SK-N-SH (cell line): ENCODE measurements around the gene OR11H7. TPM values are rescaled to one million over a fixed set of nuclear protein-coding genes. Genes with fewer than 3 reads are reported as not detected.

Experiments
- CTCF ChIA-PET: fragments of 300-600, 350-600 bp; formaldehyde crosslinking; extraction: SDS; loops from one replicate; lab custom pipeline; 2021; lab: Yijun Ruan, JAX
- POLR2A ChIA-PET: fragments of 350-600 bp; sonication (Branson Sonifier 250); formaldehyde crosslinking; extraction: SDS; loops from one replicate; lab custom pipeline; 2020; ENCODE audit warnings: antibody characterized with exemption, inconsistent platforms; lab: Yijun Ruan, JAX
- DNase-seq: peaks from one replicate; pipeline ENCODE4 v3.0.0; 2012
- H2AFZ ChIP-seq: fragments of 200-600 bp; sonication (generic); 2 replicates; pipeline ENCODE4 v1.8.1; 2016; ENCODE audit warnings: antibody characterized with exemption, mild to moderate bottlenecking, low read depth
- H3F3A ChIP-seq: fragments of 200-600 bp; sonication (generic); replicated peaks from 2 replicates; pipeline ENCODE3; 2016; ENCODE audit warnings: antibody characterized with exemption, mild to moderate bottlenecking; ENCODE audit not compliant: insufficient read depth
- H3K27ac ChIP-seq, 2 experiments: fragments of 200-500 bp in 1 of 2; fragments of 200-600 bp in 1 of 2; sonication (Bioruptor generic) in 1 of 2; sonication (generic), shearing (Covaris generic) in 1 of 2; 2 replicates each; pipeline versions ENCODE4 v1.5.1 to v1.6.1; 2014 to 2016; ENCODE audit warnings: low read depth in 2 of 2, inconsistent platforms in 1 of 2, low read length in 1 of 2, mild to moderate bottlenecking in 1 of 2, mixed read lengths in 1 of 2
- H3K27me3 ChIP-seq: fragments of 200-600 bp; sonication (generic), shearing (Covaris generic); 2 replicates; pipeline ENCODE4 v1.6.1; 2016; ENCODE audit warnings: mixed run types; ENCODE audit not compliant: insufficient read depth
- H3K36me3 ChIP-seq, 2 experiments: fragments of 200-500 bp in 1 of 2; fragments of 200-600 bp in 1 of 2; sonication (Bioruptor generic) in 1 of 2; sonication (generic) in 1 of 2; replicated peaks in 1 of 2; 2 replicates each; pipeline versions ENCODE3 to v1.5.1; 2014 to 2016; ENCODE audit warnings: low read length in 1 of 2, mild to moderate bottlenecking in 1 of 2; ENCODE audit not compliant: insufficient read depth in 2 of 2, control insufficient read depth in 1 of 2
- H3K4me1 ChIP-seq, 2 experiments: fragments of 200-500 bp in 1 of 2; fragments of 200-600 bp in 1 of 2; sonication (Bioruptor generic) in 1 of 2; sonication (generic), shearing (Covaris generic) in 1 of 2; 2 replicates each; pipeline versions ENCODE4 v1.5.1 to v1.6.1; 2014 to 2016; ENCODE audit warnings: low read depth in 1 of 2, low read length in 1 of 2, mixed run types in 1 of 2; ENCODE audit not compliant: insufficient read depth in 2 of 2, control insufficient read depth in 1 of 2
- H3K4me2 ChIP-seq: fragments of 200-600 bp; sonication (generic), shearing (Covaris generic); 2 replicates; pipeline ENCODE4 v1.6.1; 2017; ENCODE audit warnings: mixed run types
- H3K4me3 ChIP-seq, 2 experiments: fragments of 200-500 bp in 1 of 2; fragments of 200-600 bp in 1 of 2; sonication (Bioruptor generic) in 1 of 2; sonication (generic), shearing (Covaris generic) in 1 of 2; 2 replicates each; pipeline versions ENCODE4 v1.5.1 to v1.8.1; 2014 to 2016; ENCODE audit warnings: low read depth in 2 of 2, inconsistent platforms in 1 of 2, low read length in 1 of 2, mild to moderate bottlenecking in 1 of 2, mixed read lengths in 1 of 2, moderate library complexity in 1 of 2
- H3K79me2 ChIP-seq: fragments of 200-600 bp; sonication (generic); 2 replicates; pipeline ENCODE4 v1.8.1; 2017; ENCODE audit warnings: mild to moderate bottlenecking; ENCODE audit not compliant: insufficient read depth
- H3K9ac ChIP-seq: fragments of 200-600 bp; sonication (generic); 2 replicates; pipeline ENCODE4 v1.6.1; 2017; ENCODE audit warnings: mixed run types
- H3K9me2 ChIP-seq: fragments of 200-600 bp; sonication (generic); 2 replicates; pipeline ENCODE4 v1.6.1; 2017; ENCODE audit warnings: mixed run types
- H3K9me3 ChIP-seq: fragments of 200-600 bp; sonication (generic); 2 replicates; pipeline ENCODE4 v1.6.1; 2017; ENCODE audit warnings: mixed run types, mild to moderate bottlenecking, moderate library complexity
- H4K20me1 ChIP-seq: fragments of 200-600 bp; sonication (generic); 2 replicates; pipeline ENCODE4 v1.6.1; 2017; ENCODE audit warnings: mild to moderate bottlenecking, mixed run types; ENCODE audit not compliant: insufficient read depth
- CHD2 ChIP-seq: fragments of 150-350 bp; IDR thresholded peaks from 2 replicates; pipeline ENCODE4 v1.6.1; 2018; ENCODE audit warnings: low read length; ENCODE audit not compliant: partially characterized antibody
- ELF1 ChIP-seq: IDR thresholded peaks from 2 replicates; pipeline ENCODE4 v1.4.0; 2012
- EP300 ChIP-seq, 2 experiments: IDR thresholded peaks; 2 replicates each; pipeline versions ENCODE4 v1.4.0 to v1.6.1; 2012; ENCODE audit warnings: borderline replicate concordance in 1 of 2, low read depth in 1 of 2, low read length in 1 of 2
- GATA2 ChIP-seq: sonication (generic); formaldehyde crosslinking; IDR thresholded peaks from 2 replicates; pipeline ENCODE4 v1.5.0; 2020; ENCODE audit warnings: mild to moderate bottlenecking, missing genetic modification reagents
- NFIC ChIP-seq: IDR thresholded peaks from 2 replicates; pipeline ENCODE4 v1.4.0; 2012; ENCODE audit warnings: borderline replicate concordance
- NRF1 ChIP-seq: IDR thresholded peaks from 2 replicates; pipeline ENCODE4 v1.6.1; 2012; ENCODE audit warnings: low read depth, mild to moderate bottlenecking, low read length
- RFX5 ChIP-seq: IDR thresholded peaks from 2 replicates; pipeline ENCODE4 v1.6.1; 2012; ENCODE audit warnings: mild to moderate bottlenecking, improper control_type of control experiment, low read length
- SMC3 ChIP-seq: IDR thresholded peaks from 2 replicates; pipeline ENCODE4 v1.6.1; 2012; ENCODE audit warnings: low read depth, low read length, improper control_type of control experiment
- TCF12 ChIP-seq: IDR thresholded peaks from 2 replicates; pipeline ENCODE4 v1.4.0; 2012
- USF2 ChIP-seq: fragments of 150-350 bp; IDR thresholded peaks from 2 replicates; pipeline ENCODE4 v1.6.1; 2017; ENCODE audit warnings: antibody characterized with exemption, low read length, low read depth, borderline replicate concordance
- WGBS: methylation state at CpG from one replicate; pipeline ENCODE4 v1.1.6; 2017; ENCODE audit warnings: low lambda C conversion rate; 5-methylcytosine and 5-hydroxymethylcytosine counted together
- polyA plus RNA-seq, 3 experiments: library from polyadenylated mRNA; depleted of rRNA; stranded (reverse); fragments of >200 nt; gene quantifications; 2 replicates each; pipeline ENCODE4 v1.2.3, GENCODE V29; 2012
- TF ChIP-seq, protein P1 (sequence below): fragments of 200-600 bp; sonication (generic); IDR thresholded peaks from 2 replicates; pipeline ENCODE4 v1.6.1; 2017; ENCODE audit warnings: antibody characterized with exemption, mild to moderate bottlenecking, moderate library complexity
- TF ChIP-seq, protein P2 (sequence below): IDR thresholded peaks from 2 replicates; pipeline ENCODE4 v1.6.1; 2012; ENCODE audit warnings: mild to moderate bottlenecking, low read depth, low read length, moderate library complexity

The OR11H7 gene
- polyA plus RNA-seq, 1 of the 3 experiments (the other 2 are of a cell fraction), result not detected

- DNase-seq, result no peak
- no peaks in the 10 kb centered on the region for H3K36me3 ChIP-seq
- H3K9me3 ChIP-seq, result no peaks in the 10 kb centered on the region; the same call in 1 of the 2 replicates
- ChIA-PET POLR2A (no interaction called here), CTCF (no interaction called here)
- TF ChIP-seq, protein P1, sequence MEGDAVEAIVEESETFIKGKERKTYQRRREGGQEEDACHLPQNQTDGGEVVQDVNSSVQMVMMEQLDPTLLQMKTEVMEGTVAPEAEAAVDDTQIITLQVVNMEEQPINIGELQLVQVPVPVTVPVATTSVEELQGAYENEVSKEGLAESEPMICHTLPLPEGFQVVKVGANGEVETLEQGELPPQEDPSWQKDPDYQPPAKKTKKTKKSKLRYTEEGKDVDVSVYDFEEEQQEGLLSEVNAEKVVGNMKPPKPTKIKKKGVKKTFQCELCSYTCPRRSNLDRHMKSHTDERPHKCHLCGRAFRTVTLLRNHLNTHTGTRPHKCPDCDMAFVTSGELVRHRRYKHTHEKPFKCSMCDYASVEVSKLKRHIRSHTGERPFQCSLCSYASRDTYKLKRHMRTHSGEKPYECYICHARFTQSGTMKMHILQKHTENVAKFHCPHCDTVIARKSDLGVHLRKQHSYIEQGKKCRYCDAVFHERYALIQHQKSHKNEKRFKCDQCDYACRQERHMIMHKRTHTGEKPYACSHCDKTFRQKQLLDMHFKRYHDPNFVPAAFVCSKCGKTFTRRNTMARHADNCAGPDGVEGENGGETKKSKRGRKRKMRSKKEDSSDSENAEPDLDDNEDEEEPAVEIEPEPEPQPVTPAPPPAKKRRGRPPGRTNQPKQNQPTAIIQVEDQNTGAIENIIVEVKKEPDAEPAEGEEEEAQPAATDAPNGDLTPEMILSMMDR, result no peak
- TF ChIP-seq, protein P2, sequence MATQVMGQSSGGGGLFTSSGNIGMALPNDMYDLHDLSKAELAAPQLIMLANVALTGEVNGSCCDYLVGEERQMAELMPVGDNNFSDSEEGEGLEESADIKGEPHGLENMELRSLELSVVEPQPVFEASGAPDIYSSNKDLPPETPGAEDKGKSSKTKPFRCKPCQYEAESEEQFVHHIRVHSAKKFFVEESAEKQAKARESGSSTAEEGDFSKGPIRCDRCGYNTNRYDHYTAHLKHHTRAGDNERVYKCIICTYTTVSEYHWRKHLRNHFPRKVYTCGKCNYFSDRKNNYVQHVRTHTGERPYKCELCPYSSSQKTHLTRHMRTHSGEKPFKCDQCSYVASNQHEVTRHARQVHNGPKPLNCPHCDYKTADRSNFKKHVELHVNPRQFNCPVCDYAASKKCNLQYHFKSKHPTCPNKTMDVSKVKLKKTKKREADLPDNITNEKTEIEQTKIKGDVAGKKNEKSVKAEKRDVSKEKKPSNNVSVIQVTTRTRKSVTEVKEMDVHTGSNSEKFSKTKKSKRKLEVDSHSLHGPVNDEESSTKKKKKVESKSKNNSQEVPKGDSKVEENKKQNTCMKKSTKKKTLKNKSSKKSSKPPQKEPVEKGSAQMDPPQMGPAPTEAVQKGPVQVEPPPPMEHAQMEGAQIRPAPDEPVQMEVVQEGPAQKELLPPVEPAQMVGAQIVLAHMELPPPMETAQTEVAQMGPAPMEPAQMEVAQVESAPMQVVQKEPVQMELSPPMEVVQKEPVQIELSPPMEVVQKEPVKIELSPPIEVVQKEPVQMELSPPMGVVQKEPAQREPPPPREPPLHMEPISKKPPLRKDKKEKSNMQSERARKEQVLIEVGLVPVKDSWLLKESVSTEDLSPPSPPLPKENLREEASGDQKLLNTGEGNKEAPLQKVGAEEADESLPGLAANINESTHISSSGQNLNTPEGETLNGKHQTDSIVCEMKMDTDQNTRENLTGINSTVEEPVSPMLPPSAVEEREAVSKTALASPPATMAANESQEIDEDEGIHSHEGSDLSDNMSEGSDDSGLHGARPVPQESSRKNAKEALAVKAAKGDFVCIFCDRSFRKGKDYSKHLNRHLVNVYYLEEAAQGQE, result no peak
- H3F3A ChIP-seq, result no peaks in the 10 kb centered on the region
- no peaks in the 10 kb centered on the region for H3K4me1 ChIP-seq
- H3K4me2 ChIP-seq, result no peak overlapping the region
- H4K20me1 ChIP-seq, result no peaks in the 10 kb centered on the region
- H2AFZ ChIP-seq, result no peak overlapping the region
- H3K4me3 ChIP-seq, result no peak overlapping the region
- H3K9me2 ChIP-seq, result no peaks in the 10 kb centered on the region
- no peaks in the 10 kb centered on the region for H3K79me2 ChIP-seq
- no peak overlapping the region for H3K27ac ChIP-seq
- WGBS, result 6% methylated on average over 2 of the region's 2 CpGs
- no peak overlapping the region for H3K9ac ChIP-seq
- H3K27me3 ChIP-seq, result peaks cover 24% of the 10 kb centered on the region; the same call in 1 of the 2 replicates
These were observed 13.6 kb upstream of the OR11H7 start for GRCh38 chr14:20215196-20215595.

- H3K27me3 ChIP-seq, result peaks cover 27% of the 10 kb centered on the region; the same call in 1 of the 2 replicates
- 0 out of 2 replicates have a peak overlapping the region, but pooled peaks have one; percentile 22 for H2AFZ ChIP-seq
- no peak for TF ChIP-seq RFX5
- TF ChIP-seq CHD2, result no peak
- TF ChIP-seq, all 33 proteins: peak for 0
- WGBS, result 0% methylated on average over 4 of the region's 4 CpGs
- ChIA-PET CTCF (no interaction called here), POLR2A (no interaction called here)
- H3K4me3 ChIP-seq, result no peak overlapping the region
- H3K4me1 ChIP-seq, result no peaks in the 10 kb centered on the region
- no peaks in the 10 kb centered on the region for H3K9me2 ChIP-seq
- H3K9ac ChIP-seq, result no peak overlapping the region
- no peaks in the 10 kb centered on the region; the same call in 1 of the 2 replicates for H3K9me3 ChIP-seq
- no peak overlapping the region for H3K4me2 ChIP-seq
- no peaks in the 10 kb centered on the region for H3F3A ChIP-seq
- no peaks in the 10 kb centered on the region for H3K36me3 ChIP-seq
- H3K79me2 ChIP-seq, result no peaks in the 10 kb centered on the region
- no peak overlapping the region for H3K27ac ChIP-seq
- H4K20me1 ChIP-seq, result no peaks in the 10 kb centered on the region
- DNase-seq, result no peak
These were observed 9.7 kb upstream of the OR11H7 start for GRCh38 chr14:20219033-20219432.

GRCh38 chr14:20223410-20223809, 5.4 kb upstream of the OR11H7 start, which contains the start of gene OR11H6:
Gene OR11H6, plus strand, starts transcription at chr14:20223710. Its CDS starts 0 bp downstream, at chr14:20223710.
- H3K36me3 ChIP-seq, result no peaks in the 10 kb centered on the region
- POLR2A ChIA-PET, result no interaction called here
- H3K4me1 ChIP-seq, result no peaks in the 10 kb centered on the region
- no peaks in the 10 kb centered on the region for H3K79me2 ChIP-seq
- CTCF ChIA-PET, result no interaction called here
- no peak for DNase-seq
- H2AFZ ChIP-seq, result no peak within 1 kb of the TSS
- H3K9me2 ChIP-seq, result no peaks in the 10 kb centered on the region
- WGBS, result 3% methylated on average over 2 of the region's 2 CpGs
- H3K27ac ChIP-seq, result no peak within 1 kb of the TSS
- H3K27me3 ChIP-seq, result peaks cover 21% of the 10 kb centered on the region; the same call in 1 of the 2 replicates
- H4K20me1 ChIP-seq, result no peaks in the 10 kb centered on the region
- H3F3A ChIP-seq, result no peaks in the 10 kb centered on the region
- no peaks in the 10 kb centered on the region for H3K9me3 ChIP-seq
- H3K4me2 ChIP-seq, result no peak within 1 kb of the TSS
- H3K9ac ChIP-seq, result no peak within 1 kb of the TSS
- no peak within 1 kb of the TSS for H3K4me3 ChIP-seq
- TF ChIP-seq SMC3 (no peak), ELF1 (no peak), NRF1 (no peak), TCF12 (no peak), GATA2 (CRISPR knock-in tag) (no peak), NFIC (no peak), EP300 (IDR thresholded peaks at IDR 0.05; ENCODE audit: borderline replicate concordance in 1 of 2, low read depth in 1 of 2, low read length in 1 of 2) (no peak), CHD2 (no peak), USF2 (no peak)
